Tibial nerve (tissue), 3 donors: Measurements from ENCODE around the gene SLC2A6.

Source experiments
- CTCF ChIP-seq, 5 experiments: fragments of 200-600 bp in 3 of 5; fragments of 450-650 bp in 2 of 5; sonication (generic) in 3 of 5; IDR thresholded peaks; one replicate each; pipeline ENCODE4 v1.5.1; 2016 to 2019; ENCODE audit warnings: antibody characterized with exemption in 5 of 5, mild to moderate bottlenecking in 3 of 5, moderate library complexity in 2 of 5
- POLR2A ChIP-seq, 2 donors: fragments of 450-650 bp; IDR thresholded peaks; one replicate each; pipeline ENCODE4 v1.6.1; 2017; ENCODE audit warnings: antibody characterized with exemption in 2 of 2, mild to moderate bottlenecking in 2 of 2, moderate library complexity in 2 of 2

DNA sequence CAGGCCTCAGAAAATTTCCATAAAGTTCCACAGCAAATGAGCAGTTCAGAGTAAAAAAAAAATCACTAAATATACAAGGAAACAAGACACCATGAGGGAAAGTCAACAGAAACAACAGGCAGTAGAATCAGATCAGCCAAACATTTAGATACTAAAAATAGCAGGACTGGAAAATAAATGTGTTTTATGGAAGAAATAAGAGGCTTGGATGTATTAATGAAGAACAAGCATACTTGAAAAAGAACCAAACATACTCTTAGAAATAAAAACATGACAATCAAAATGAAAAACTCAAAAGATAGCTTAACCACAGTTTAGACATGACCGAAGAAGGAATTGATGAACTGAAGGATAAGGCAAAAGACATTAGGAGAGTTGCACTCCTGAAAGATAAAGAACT, 23.2 kb upstream of the SLC2A6 start:
- TF ChIP-seq CTCF (IDR thresholded peaks at IDR 0.05), result no peak
- TF ChIP-seq POLR2A (IDR thresholded peaks at IDR 0.05), result no peak
